ENCODE measurements around the gene RAPGEF4.
"Not testable (repeated sequence)": the region's sequence is repeated elsewhere in the genome, so short reads cannot be mapped to it uniquely, and the experiment has no call there.

Gene RAPGEF4

GRCh38 chr2:173034143-173034542 lies 298.5 kb downstream of the RAPGEF4 start:
- no peaks in the 10 kb centered on the region for H3K4me1 ChIP-seq (ENCODE audit: control insufficient read depth in 1 of 2, insufficient read depth in 1 of 2, low read depth in 1 of 2, low read length in 1 of 2)
- TF ChIP-seq CTCF (IDR thresholded peaks at IDR 0.05) = no peak
- no peak overlapping the region for H3K4me3 ChIP-seq (ENCODE audit: low read depth in 1 of 2, low read length in 1 of 2)
- H3K9me3 ChIP-seq = no peaks in the 10 kb centered on the region
- no peaks in the 10 kb centered on the region for H3K27me3 ChIP-seq
- no peak overlapping the region for H3K27ac ChIP-seq
- H3K36me3 ChIP-seq = no peaks in the 10 kb centered on the region

- TF ChIP-seq CTCF (IDR thresholded peaks at IDR 0.05) = no peak
- Histone ChIP-seq H3K27ac (no peak overlapping the region), H3K4me1 (ENCODE audit: control insufficient read depth in 1 of 2, insufficient read depth in 1 of 2, low read depth in 1 of 2, low read length in 1 of 2) (no peaks in the 10 kb centered on the region), H3K9me3 (no peaks in the 10 kb centered on the region), H3K36me3 (no peaks in the 10 kb centered on the region), H3K4me3 (ENCODE audit: low read depth in 1 of 2, low read length in 1 of 2) (no peak overlapping the region), H3K27me3 (no peaks in the 10 kb centered on the region)
These were observed 301.8 kb downstream of the RAPGEF4 start for GRCh38 chr2:173037245-173038120.

GRCh38 chr2:173038257-173038656 lies 302.6 kb downstream of the RAPGEF4 start:
- not testable (repeated sequence) for H3K36me3 ChIP-seq; H3K27me3 ChIP-seq; H3K27ac ChIP-seq; H3K4me3 ChIP-seq (ENCODE audit: low read depth in 1 of 2, low read length in 1 of 2); H3K4me1 ChIP-seq (ENCODE audit: control insufficient read depth in 1 of 2, insufficient read depth in 1 of 2, low read depth in 1 of 2, low read length in 1 of 2); H3K9me3 ChIP-seq

- no peak overlapping the region for H3K27ac ChIP-seq
- H3K27me3 ChIP-seq = no peaks in the 10 kb centered on the region
- no peak overlapping the region for H3K4me3 ChIP-seq (ENCODE audit: low read depth in 1 of 2, low read length in 1 of 2)
- no peaks in the 10 kb centered on the region for H3K4me1 ChIP-seq (ENCODE audit: control insufficient read depth in 1 of 2, insufficient read depth in 1 of 2, low read depth in 1 of 2, low read length in 1 of 2)
- TF ChIP-seq CTCF (IDR thresholded peaks at IDR 0.05) = no peak
- H3K36me3 ChIP-seq = no peaks in the 10 kb centered on the region
- H3K9me3 ChIP-seq = no peaks in the 10 kb centered on the region
These were observed 305.1 kb downstream of the RAPGEF4 start for GRCh38 chr2:173040729-173041128.

GRCh38 chr2:173043476-173043875 lies 307.8 kb downstream of the RAPGEF4 start:
- H3K4me1 ChIP-seq (ENCODE audit: control insufficient read depth in 1 of 2, insufficient read depth in 1 of 2, low read depth in 1 of 2, low read length in 1 of 2) = no peaks in the 10 kb centered on the region
- no peak overlapping the region for H3K4me3 ChIP-seq (ENCODE audit: low read depth in 1 of 2, low read length in 1 of 2)
- H3K27ac ChIP-seq = no peak overlapping the region
- TF ChIP-seq CTCF (IDR thresholded peaks at IDR 0.05) = no peak
- no peaks in the 10 kb centered on the region for H3K36me3 ChIP-seq
- no peaks in the 10 kb centered on the region for H3K27me3 ChIP-seq
- no peaks in the 10 kb centered on the region for H3K9me3 ChIP-seq

- TF ChIP-seq CTCF (IDR thresholded peaks at IDR 0.05) = no peak
These were observed 308.4 kb downstream of the RAPGEF4 start for GRCh38 chr2:173043897-173044519.

More at GRCh38 chr2:173043897-173044519, 308.4 kb downstream of the RAPGEF4 start:
- Histone ChIP-seq H3K27ac (no peak overlapping the region), H3K27me3 (no peaks in the 10 kb centered on the region), H3K36me3 (no peaks in the 10 kb centered on the region), H3K4me3 (ENCODE audit: low read depth in 1 of 2, low read length in 1 of 2) (no peak overlapping the region), H3K9me3 (no peaks in the 10 kb centered on the region), H3K4me1 (ENCODE audit: control insufficient read depth in 1 of 2, insufficient read depth in 1 of 2, low read depth in 1 of 2, low read length in 1 of 2) (no peaks in the 10 kb centered on the region)
